Fibroblast of skin of abdomen (primary cell): ENCODE data around the gene SLF1.

Experiments used
- DNase-seq: peaks from one replicate; pipeline ENCODE4 v3.0.0-alpha.2; 2013

The SLF1 gene

GRCh38 chr5:94711785-94712184 is 93.3 kb downstream of the SLF1 start:
- DNase-seq, result no peak

DNA sequence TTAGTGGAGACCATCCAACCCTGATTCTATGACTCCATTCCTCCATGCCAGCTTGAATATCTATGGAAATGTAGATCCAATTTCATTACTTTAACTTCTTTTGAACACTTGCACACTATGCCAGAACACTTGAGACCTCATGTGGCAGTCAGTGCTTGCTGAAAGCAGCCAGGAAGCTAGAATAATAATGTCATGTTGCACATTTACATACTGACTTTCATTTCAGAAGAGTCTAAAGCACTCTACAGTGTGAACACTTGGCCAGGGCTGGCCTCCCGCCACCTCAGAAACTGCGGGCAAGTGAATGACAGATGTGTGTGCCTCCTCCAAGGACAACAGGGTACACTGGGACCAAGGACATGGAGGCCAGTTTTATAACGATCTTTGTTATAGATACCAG is 97.3 kb downstream of the SLF1 start:
- DNase-seq, result no peak

DNA sequence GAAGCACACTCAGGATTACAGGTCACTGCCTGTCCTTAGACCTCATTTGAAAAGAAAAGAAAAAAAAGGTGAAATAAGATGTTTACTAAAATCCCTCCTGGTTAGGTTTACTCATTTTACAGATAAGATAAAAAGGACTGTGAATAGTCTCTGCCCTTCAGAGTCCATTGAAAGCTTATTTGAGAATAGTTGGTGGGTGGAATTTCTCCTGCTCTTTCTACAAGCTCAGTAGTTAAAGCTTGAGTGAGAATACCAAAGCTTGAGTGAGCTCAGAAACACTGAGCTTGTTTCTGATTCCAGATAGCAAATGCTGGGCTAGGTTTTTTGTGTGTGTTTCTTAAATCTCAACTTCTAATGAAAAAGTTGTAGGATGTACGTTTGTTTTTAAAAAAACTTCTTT is 106.7 kb downstream of the SLF1 start:
- DNase-seq, result no peak

DNA sequence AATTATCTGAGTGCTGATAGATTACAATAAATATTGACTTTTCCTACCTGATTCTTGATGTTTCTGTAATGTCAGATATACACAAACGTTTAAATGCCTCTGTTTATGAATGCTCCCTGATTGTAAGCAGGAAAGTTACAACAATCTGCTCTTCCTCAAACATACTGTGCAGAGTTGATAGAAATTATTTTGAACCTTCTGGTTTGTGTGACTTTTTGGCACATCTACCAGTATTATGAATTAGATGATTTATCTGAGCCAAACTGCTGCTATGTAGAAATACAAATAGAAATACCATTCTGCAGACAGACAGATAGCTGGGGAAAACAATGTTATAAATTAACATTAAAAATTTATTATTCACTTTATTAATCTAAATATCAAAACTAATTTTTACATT is 113.0 kb downstream of the SLF1 start:
- no peak for DNase-seq

GRCh38 chr5:94736498-94736897 is 118.0 kb downstream of the SLF1 start:
- no peak for DNase-seq

DNA sequence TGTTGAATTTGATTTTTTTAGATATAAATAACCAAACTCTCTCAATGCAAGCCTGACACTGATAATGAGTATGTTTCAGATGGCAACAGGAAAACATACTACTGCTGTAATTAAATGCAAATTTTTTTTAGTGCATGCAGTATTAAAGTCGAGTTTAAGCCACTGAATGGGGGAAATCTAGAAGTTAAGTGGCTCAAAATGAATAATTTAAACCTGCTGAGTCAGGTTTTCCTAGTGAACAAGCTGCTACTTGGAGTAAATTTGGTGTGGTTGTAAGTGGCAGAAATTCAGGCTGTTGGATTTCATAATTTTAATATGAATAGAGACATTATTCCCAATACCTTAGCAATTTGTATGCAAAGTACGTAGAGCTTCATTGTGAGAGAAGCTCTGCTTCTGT is 121.8 kb downstream of the SLF1 start:
- DNase-seq, result no peak

DNA sequence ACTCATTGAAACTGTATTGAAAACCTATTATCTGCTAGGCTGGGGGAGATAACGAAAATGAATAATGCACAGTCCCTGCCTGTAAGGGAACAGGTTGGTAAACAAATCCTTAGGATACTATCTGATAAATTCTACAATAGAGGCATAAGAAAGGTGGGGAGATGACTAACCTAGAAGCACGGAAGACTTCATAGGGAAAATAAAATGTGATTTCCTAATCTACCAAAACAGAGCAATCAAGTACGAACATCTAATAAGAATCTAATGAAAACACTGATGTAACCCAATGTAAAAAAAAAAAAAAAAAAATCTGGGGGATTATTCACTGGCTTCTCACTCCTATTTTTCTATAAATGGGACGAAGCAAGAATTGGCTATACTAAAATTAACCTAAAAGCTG is 124.4 kb downstream of the SLF1 start:
- DNase-seq, result no peak

DNA sequence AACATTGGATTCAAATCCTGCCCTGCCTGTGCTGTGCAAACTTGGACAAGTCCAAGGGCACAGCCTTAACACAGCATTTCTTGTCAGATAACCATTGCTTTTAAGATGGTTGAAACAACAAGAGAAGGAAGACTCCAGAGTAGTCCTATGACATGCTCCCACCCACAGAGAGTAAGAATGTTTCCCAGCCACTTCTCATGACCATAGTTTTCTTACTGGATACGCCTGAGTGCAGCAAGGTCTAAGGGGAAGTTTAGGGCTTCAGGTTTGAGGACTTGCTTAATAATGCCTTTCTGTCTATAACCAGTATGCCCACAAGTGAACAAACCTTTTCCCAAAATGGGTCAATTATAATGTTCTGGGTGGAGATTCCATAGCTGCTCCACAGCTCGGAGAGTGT is 126.4 kb downstream of the SLF1 start:
- DNase-seq, result no peak

- DNase-seq, result no peak
Observed at GRCh38 chr5:94745786-94746730, 127.6 kb downstream of the SLF1 start.

DNA sequence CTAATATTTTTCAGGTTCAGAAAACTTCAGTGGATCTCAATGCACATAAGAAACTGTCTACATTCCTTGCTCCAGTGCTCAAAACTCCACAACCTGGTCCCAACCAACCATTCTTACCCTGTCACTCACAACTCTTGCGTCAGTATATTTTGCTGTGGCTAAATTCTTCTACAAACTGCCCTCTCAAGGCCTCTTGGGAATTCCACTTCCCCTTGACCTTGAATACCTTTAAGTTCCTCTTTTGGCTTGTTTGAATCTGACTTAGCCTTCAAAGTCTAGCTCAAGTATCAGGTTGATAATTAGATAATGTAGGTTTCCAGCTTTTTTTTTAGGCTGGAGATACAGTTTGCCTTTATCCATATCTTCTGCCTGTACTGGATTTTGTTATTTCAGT is 128.3 kb downstream of the SLF1 start:
- DNase-seq, result no peak
